ENCODE data around the gene ATP2C2. TPM values are rescaled to one million over a fixed set of nuclear protein-coding genes. Genes with fewer than 3 reads are reported as not detected.
A peak's percentile ranks its signal among the peaks of the same experiment; 100 is the strongest.

Gene ATP2C2
- total RNA-seq, 2 experiments from 2014 or later = not detected

GRCh38 chr16:84495506-84495905 is 127.2 kb downstream of the ATP2C2 start:
- Mint-ChIP-seq H3K4me1 (ENCODE audit: low read depth) (no peaks in the 10 kb centered on the region), H3K4me3 (no peak overlapping the region), H3K36me3 (ENCODE audit: low read depth) (peaks cover 76% of the 10 kb centered on the region), H3K9me3 (peaks cover 5% of the 10 kb centered on the region), H3K27me3 (no peaks in the 10 kb centered on the region), H3K27ac (no peak overlapping the region)
- Histone ChIP-seq H3K4me3 (ENCODE audit: low read length) (no peak overlapping the region), H3K36me3 (ENCODE audit: insufficient read depth, low read length) (peaks cover 53% of the 10 kb centered on the region), H3K4me1 (ENCODE audit: insufficient read depth, low read length) (no peaks in the 10 kb centered on the region), H3K27ac (ENCODE audit: low read depth in 1 of 2, low read length in 2 of 2) (no peak overlapping the region), H3K27me3 (ENCODE audit: control insufficient read depth in 1 of 2, insufficient read depth in 2 of 2, low read length in 2 of 2) (no peaks in the 10 kb centered on the region), H3K9me3 (ENCODE audit: control insufficient read depth in 1 of 2, insufficient read depth in 1 of 2, low read length in 2 of 2) (peaks cover 0 to 8% of the 10 kb centered on the region in 2 experiments)
- ATAC-seq (ENCODE audit: poor library complexity) = no peak
- intact Hi-C loops (cut with DNase I, micrococcal nuclease) = no loop called here
- ChIA-PET CTCF (no interaction called here), POLR2A (no interaction called here)
- no peak for TF ChIP-seq CTCF (IDR thresholded peaks at IDR 0.05)
- peak in 1 of 14 experiments; percentile 17 for DNase-seq

GRCh38 chr16:84496991-84497390 is 128.7 kb downstream of the ATP2C2 start:
- DNase-seq (peak in 1 of 14 experiments; percentile 7), ATAC-seq (ENCODE audit: poor library complexity) (no peak)
- CTCF ChIA-PET = no interaction called here
- no peak overlapping the region for H3K4me3 Mint-ChIP-seq
- H3K4me1 Mint-ChIP-seq (ENCODE audit: low read depth) = no peaks in the 10 kb centered on the region
- POLR2A ChIA-PET = no interaction called here
- H3K4me3 ChIP-seq (ENCODE audit: low read length) = no peak overlapping the region
- H3K9me3 ChIP-seq (ENCODE audit: control insufficient read depth in 1 of 2, insufficient read depth in 1 of 2, low read length in 2 of 2) = peaks cover 0 to 8% of the 10 kb centered on the region in 2 experiments
- no peaks in the 10 kb centered on the region for H3K4me1 ChIP-seq (ENCODE audit: insufficient read depth, low read length)
- H3K36me3 ChIP-seq (ENCODE audit: insufficient read depth, low read length) = peaks cover 50% of the 10 kb centered on the region
- H3K36me3 Mint-ChIP-seq (ENCODE audit: low read depth) = peaks cover 66% of the 10 kb centered on the region
- H3K27ac ChIP-seq (ENCODE audit: low read depth in 1 of 2, low read length in 2 of 2) = no peak overlapping the region
- intact Hi-C loops (cut with DNase I, micrococcal nuclease) = no loop called here
- no peak for TF ChIP-seq CTCF (IDR thresholded peaks at IDR 0.05)
- no peaks in the 10 kb centered on the region for H3K27me3 Mint-ChIP-seq
- H3K27ac Mint-ChIP-seq = no peak overlapping the region
- H3K27me3 ChIP-seq (ENCODE audit: control insufficient read depth in 1 of 2, insufficient read depth in 2 of 2, low read length in 2 of 2) = no peaks in the 10 kb centered on the region
- H3K9me3 Mint-ChIP-seq = peaks cover 5% of the 10 kb centered on the region

- ChIA-PET CTCF (interaction anchor here (1.1 kb wide), 1 partner anchor 9 kb away, joined by 3 read pairs; no protein-coding TSS in a partner anchor), POLR2A (no interaction called here)
- Mint-ChIP-seq H3K27me3 (no peaks in the 10 kb centered on the region), H3K4me3 (no peak overlapping the region), H3K9me3 (peaks cover 5% of the 10 kb centered on the region), H3K27ac (no peak overlapping the region), H3K4me1 (ENCODE audit: low read depth) (peaks cover 2% of the 10 kb centered on the region), H3K36me3 (ENCODE audit: low read depth) (peaks cover 64% of the 10 kb centered on the region)
- no peak for ATAC-seq (ENCODE audit: poor library complexity)
- DNase-seq = peak in 1 of 14 experiments; percentile 8
- TF ChIP-seq CTCF (IDR thresholded peaks at IDR 0.05) = no peak
- Histone ChIP-seq H3K4me1 (ENCODE audit: insufficient read depth, low read length) (no peaks in the 10 kb centered on the region), H3K27me3 (ENCODE audit: control insufficient read depth in 1 of 2, insufficient read depth in 2 of 2, low read length in 2 of 2) (no peaks in the 10 kb centered on the region), H3K36me3 (ENCODE audit: insufficient read depth, low read length) (peaks cover 50% of the 10 kb centered on the region), H3K4me3 (ENCODE audit: low read length) (no peak overlapping the region), H3K9me3 (ENCODE audit: control insufficient read depth in 1 of 2, insufficient read depth in 1 of 2, low read length in 2 of 2) (peaks cover 0 to 8% of the 10 kb centered on the region in 2 experiments), H3K27ac (ENCODE audit: low read depth in 1 of 2, low read length in 2 of 2) (no peak overlapping the region)
- intact Hi-C loops (cut with DNase I, micrococcal nuclease) = no loop called here
Measured at GRCh38 chr16:84497418-84498222, 129.3 kb downstream of the ATP2C2 start.

Measured in CD4-positive, alpha-beta T cell (primary cell).